OCI-LY3 (cell line): Measurements from ENCODE around the gene CPAMD8.
"Not testable (repeated sequence)": the region's sequence is repeated elsewhere in the genome, so short reads cannot be mapped to it uniquely, and the experiment has no call there.

Experiments
- H2AFZ ChIP-seq: fragments of 200-600, 300-600 bp; shearing (Covaris generic); 2 replicates; pipeline ENCODE4 v1.6.0; 2014; ENCODE audit warnings: antibody characterized with exemption, low read depth, low read length
- H3K27ac ChIP-seq: fragments of 200-600, 300-600 bp; sonication (generic); 2 replicates; pipeline ENCODE4 v1.5.1; 2014; ENCODE audit warnings: mild to moderate bottlenecking, low read length, moderate library complexity, mixed read lengths
- H3K27me3 ChIP-seq: fragments of 200-600, 300-600 bp; sonication (generic); 2 replicates; pipeline ENCODE4 v1.6.1; 2014; ENCODE audit warnings: low read depth, low read length, mixed read lengths
- H3K36me3 ChIP-seq: fragments of 200-600, 300-600 bp; sonication (generic); replicated peaks from 2 replicates; pipeline ENCODE3; 2014; ENCODE audit warnings: low read depth, low read length, mixed read lengths
- H3K4me1 ChIP-seq: fragments of 300-600, 200-600 bp; sonication (generic); 2 replicates; pipeline ENCODE4 v1.6.1; 2014; ENCODE audit warnings: low read length, mixed read lengths
- H3K4me2 ChIP-seq: fragments of 200-600, 300-600 bp; sonication (generic); 2 replicates; pipeline ENCODE4 v1.6.1; 2014; ENCODE audit warnings: low read length, mixed read lengths
- H3K4me3 ChIP-seq: fragments of 300-600, 200-600 bp; sonication (generic); 2 replicates; pipeline ENCODE4 v1.5.1; 2014; ENCODE audit warnings: antibody characterized with exemption, mild to moderate bottlenecking, low read length, moderate library complexity
- H3K79me2 ChIP-seq: fragments of 300-600, 200-600 bp; shearing (Covaris generic); 2 replicates; pipeline ENCODE4 v1.6.1; 2014; ENCODE audit warnings: mild to moderate bottlenecking, low read length, mixed read lengths
- H3K9ac ChIP-seq: fragments of 300-600, 200-600 bp; shearing (Covaris generic); 2 replicates; pipeline ENCODE4 v1.6.0; 2014; ENCODE audit warnings: mild to moderate bottlenecking, low read length, moderate library complexity
- H3K9me3 ChIP-seq: fragments of 200-600, 300-600 bp; shearing (Covaris generic); 2 replicates; pipeline ENCODE4 v1.6.1; 2014; ENCODE audit warnings: low read length, mixed read lengths; ENCODE audit not compliant: insufficient read depth
- H4K20me1 ChIP-seq: fragments of 200-600, 300-600 bp; sonication (generic); 2 replicates; pipeline ENCODE4 v1.6.1; 2016; ENCODE audit warnings: low read length, mixed read lengths; ENCODE audit not compliant: insufficient read depth
- CTCF ChIP-seq: fragments of 200-600, 300-600 bp; sonication (generic); IDR thresholded peaks from 2 replicates; pipeline ENCODE4 v1.5.1; 2014; ENCODE audit warnings: antibody characterized with exemption, low read length, low read depth
- EZH2phosphoT487 ChIP-seq: fragments of 200-600 bp; shearing (Covaris generic); IDR thresholded peaks from 2 replicates; pipeline ENCODE4 v1.6.1; 2018; ENCODE audit warnings: antibody characterized with exemption, mixed run types, low read depth

The CPAMD8 gene

GRCh38 chr19:16988661-16989060, 37.9 kb downstream of the CPAMD8 start:
- H3K9ac ChIP-seq, result no peak overlapping the region
- H3K27me3 ChIP-seq, result no peaks in the 10 kb centered on the region; the same call in 1 of the 2 replicates
- H3K36me3 ChIP-seq, result no peaks in the 10 kb centered on the region
- TF ChIP-seq EZH2phosphoT487 (no peak), CTCF (no peak)
- no peak overlapping the region for H3K4me3 ChIP-seq
- no peaks in the 10 kb centered on the region for H3K9me3 ChIP-seq
- H2AFZ ChIP-seq, result no peak overlapping the region
- no peaks in the 10 kb centered on the region for H3K4me1 ChIP-seq
- H3K27ac ChIP-seq, result no peak overlapping the region
- H4K20me1 ChIP-seq, result no peaks in the 10 kb centered on the region
- no peak overlapping the region for H3K4me2 ChIP-seq
- H3K79me2 ChIP-seq, result no peaks in the 10 kb centered on the region

DNA sequence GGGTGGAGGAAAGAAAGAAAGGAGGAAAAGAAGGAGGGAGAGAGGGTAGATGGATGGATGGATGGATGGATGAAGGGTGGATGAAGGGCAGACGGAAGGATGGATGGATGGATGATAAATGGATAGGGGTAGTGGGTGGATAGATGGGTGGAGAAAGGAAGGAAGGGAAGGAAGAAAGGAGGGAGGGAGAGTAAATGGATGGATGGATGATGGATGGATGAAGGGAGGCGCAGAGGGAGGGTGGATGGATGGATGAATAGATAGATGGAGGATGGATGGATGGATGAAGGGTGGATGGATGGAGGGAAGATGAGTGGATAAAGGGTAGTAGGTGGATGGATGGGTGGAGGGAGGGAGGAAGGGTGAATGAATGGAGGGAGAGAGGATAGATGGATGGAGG, 41.2 kb downstream of the CPAMD8 start:
- no peak overlapping the region for H3K27ac ChIP-seq

GRCh38 chr19:16982586-16982985, 44.0 kb downstream of the CPAMD8 start:
- not testable (repeated sequence) for H3K27me3 ChIP-seq, H4K20me1 ChIP-seq, H3K4me2 ChIP-seq, H3K4me1 ChIP-seq, H3K9me3 ChIP-seq, H3K27ac ChIP-seq, H2AFZ ChIP-seq, H3K4me3 ChIP-seq, H3K36me3 ChIP-seq, H3K9ac ChIP-seq, H3K79me2 ChIP-seq

More for the DNA sequence above, 41.2 kb downstream of the CPAMD8 start:
- no peak overlapping the region for H3K4me3 ChIP-seq
- H3K79me2 ChIP-seq, result no peaks in the 10 kb centered on the region
- no peaks in the 10 kb centered on the region for H3K36me3 ChIP-seq
- H4K20me1 ChIP-seq, result no peaks in the 10 kb centered on the region
- no peaks in the 10 kb centered on the region for H3K4me1 ChIP-seq
- no peaks in the 10 kb centered on the region for H3K27me3 ChIP-seq
- TF ChIP-seq CTCF, result no peak
- H3K4me2 ChIP-seq, result no peak overlapping the region
- H3K9me3 ChIP-seq, result no peaks in the 10 kb centered on the region
- no peak overlapping the region for H2AFZ ChIP-seq
- H3K9ac ChIP-seq, result no peak overlapping the region

DNA sequence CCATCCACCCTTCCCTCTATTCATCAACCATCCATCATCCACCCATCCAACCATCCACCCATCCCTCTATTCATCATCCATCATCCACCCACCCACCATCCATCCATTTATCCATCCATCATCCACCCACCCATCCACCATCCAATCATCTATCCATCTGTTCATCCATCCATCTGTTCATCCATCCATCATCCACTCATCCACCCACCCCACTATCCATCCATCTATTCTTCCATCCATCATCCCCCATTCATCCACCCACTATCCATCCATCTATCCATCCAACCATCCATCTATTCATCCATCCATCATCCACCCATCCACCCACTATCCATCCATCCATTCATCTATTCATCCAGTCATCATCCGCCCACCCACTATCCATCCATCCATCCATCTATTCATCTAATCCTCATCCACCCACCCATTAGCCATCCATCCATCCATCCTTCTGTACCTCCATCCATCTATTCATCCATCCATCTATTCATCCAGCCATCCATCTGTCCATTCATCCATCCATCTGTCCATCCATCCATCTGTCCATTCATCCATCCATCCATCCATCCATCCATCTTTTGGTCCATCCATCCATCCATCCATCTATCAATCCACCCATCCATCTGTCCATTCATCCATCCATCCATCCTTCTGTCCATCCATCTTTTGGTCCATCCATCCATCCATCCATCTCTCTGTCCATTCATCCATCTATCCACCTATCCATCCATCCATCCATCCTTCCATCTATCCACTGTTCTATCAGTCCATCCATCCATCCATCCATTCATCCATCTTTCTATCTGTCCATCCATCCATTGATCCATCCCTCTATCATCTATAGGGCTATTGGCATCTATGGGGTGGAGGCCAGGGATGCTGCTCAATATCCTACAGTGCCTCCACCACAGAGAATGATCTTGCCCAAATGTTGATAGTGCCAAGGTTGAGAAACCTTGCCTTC, 47.5 kb downstream of the CPAMD8 start:
- TF ChIP-seq EZH2phosphoT487 (no peak), CTCF (no peak)
- Histone ChIP-seq H3K4me2 (no peak overlapping the region), H2AFZ (no peak overlapping the region), H3K27me3 (no peaks in the 10 kb centered on the region; the same call in 1 of the 2 replicates), H3K27ac (no peak overlapping the region), H3K9me3 (no peaks in the 10 kb centered on the region), H3K4me3 (no peak overlapping the region), H3K9ac (no peak overlapping the region), H3K4me1 (no peaks in the 10 kb centered on the region), H3K79me2 (no peaks in the 10 kb centered on the region), H3K36me3 (no peaks in the 10 kb centered on the region), H4K20me1 (no peaks in the 10 kb centered on the region)
